HG02678 (cell line): Measurements from ENCODE around the gene FOXB2.
"Not testable (repeated sequence)": the region's sequence is repeated elsewhere in the genome, so short reads cannot be mapped to it uniquely, and the experiment has no call there.

Experiments used
- ATAC-seq: cut with Tn5 transposase; IDR thresholded peaks from one replicate; pipeline ENCODE4 v1.9.1; 2021; ENCODE audit warnings: mild to moderate bottlenecking, moderate library complexity; ENCODE audit not compliant: unreplicated experiment

FOXB2 gene

GRCh38 chr9:77060681-77061080, 41.2 kb downstream of the FOXB2 start:
- not testable (repeated sequence) for ATAC-seq

GRCh38 chr9:77063645-77064285, 44.3 kb downstream of the FOXB2 start:
- ATAC-seq: no peak

- ATAC-seq: no peak
Observed at GRCh38 chr9:77066388-77066787, 46.9 kb downstream of the FOXB2 start.
